Renal pelvis (tissue), 4 donors: ENCODE results near the gene CXCL12. TPM values are rescaled to one million over a fixed set of nuclear protein-coding genes. Genes with fewer than 3 reads are reported as not detected.

Experiments
- DNase-seq: peaks from one replicate; pipeline ENCODE4 v3.0.0-alpha.2; 2013
- polyA plus RNA-seq, 3 donors: library from polyadenylated mRNA; unstranded; fragments of 120-200 nt; gene quantifications; one replicate each; pipeline ENCODE4 v1.2.1, GENCODE V29; 2013; ENCODE audit not compliant: insufficient read length in 3 of 3

CXCL12 gene
- polyA plus RNA-seq, 3 donors: 284 to 373 (median 364) TPM

DNA sequence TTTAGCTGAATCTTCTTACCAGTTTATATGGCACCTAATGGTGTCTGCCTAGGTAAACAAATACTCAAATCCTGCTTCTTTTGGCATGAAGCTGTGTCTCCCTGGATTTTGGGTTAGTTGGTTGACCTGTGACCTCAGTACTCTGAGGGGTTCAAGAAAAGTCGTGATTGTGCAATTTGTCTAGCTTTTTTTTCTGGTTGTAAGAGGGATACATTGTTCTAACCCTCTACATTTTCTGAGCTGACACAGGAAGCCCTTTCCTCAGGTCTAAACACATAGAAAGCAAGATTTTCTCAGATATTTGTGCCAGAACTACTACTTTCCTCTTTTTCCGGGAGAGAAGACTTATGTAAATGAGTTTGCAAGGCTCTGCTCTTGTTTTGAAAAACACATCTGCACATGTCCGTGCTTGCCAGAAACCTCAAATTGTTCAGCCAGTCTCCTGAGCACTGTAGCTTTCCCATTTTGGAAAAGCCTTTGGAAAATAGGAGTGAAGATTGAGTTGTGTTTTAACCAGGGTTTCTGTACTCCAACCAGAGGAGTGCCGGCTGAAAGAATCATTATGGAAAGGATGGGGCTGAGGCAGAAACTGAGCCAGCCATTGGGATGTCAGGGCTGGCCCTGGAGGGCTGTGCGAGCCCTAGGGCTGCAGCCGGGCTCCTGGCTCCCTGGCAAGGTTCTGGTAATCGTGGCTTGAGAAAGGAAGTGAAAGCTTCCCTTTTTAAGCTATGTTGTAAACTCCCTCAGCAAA lies 31.3 kb upstream of the CXCL12 start:
- DNase-seq: no peak

DNA sequence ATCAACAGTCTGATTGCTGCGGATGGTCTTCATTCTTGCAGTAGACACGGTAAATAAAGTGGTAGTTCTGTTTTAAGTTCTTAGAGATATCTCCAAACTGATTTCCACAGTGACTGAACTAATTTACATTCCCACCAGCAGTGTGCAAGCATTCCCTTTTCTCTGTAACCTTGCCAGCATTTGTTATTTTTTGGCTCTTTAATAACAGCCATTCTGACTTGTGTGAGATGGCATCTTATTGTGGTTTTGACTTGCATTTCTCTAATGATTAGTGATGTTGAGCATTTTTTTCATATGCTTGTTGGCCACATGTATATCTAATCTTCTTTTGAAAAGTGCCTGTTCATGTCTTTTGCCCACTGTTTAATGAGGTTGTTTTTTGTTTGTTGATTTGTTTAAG lies 30.2 kb upstream of the CXCL12 start:
- DNase-seq: no peak

GRCh38 chr10:44413416-44413815 lies 28.5 kb upstream of the CXCL12 start:
- no peak for DNase-seq

DNA sequence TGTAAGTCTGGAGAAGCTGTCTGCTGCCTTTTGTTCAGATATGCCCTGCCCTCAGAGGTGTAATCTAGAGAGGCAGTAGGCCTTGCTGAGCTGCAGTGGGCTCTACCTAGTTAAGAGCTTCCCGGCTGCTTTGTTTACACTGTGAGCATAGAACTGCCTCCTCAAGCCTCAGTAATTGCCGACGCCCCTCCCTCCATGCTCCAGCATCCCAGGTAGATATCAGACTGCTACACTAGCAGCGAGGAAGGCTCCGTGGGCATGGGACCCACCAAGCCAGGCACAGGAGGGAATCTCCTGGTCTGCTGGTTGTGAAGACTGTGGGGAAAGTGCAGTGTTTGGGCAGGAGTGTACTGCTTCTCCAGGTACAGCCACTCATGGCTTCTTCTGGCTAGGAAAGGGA lies 26.4 kb upstream of the CXCL12 start:
- DNase-seq: no peak

- no peak for DNase-seq
Observed at GRCh38 chr10:44404741-44405437, 20.0 kb upstream of the CXCL12 start.

- DNase-seq: no peak
Observed at GRCh38 chr10:44402465-44403195, 17.7 kb upstream of the CXCL12 start.

GRCh38 chr10:44400541-44400940 lies 15.6 kb upstream of the CXCL12 start:
- no peak for DNase-seq

DNA sequence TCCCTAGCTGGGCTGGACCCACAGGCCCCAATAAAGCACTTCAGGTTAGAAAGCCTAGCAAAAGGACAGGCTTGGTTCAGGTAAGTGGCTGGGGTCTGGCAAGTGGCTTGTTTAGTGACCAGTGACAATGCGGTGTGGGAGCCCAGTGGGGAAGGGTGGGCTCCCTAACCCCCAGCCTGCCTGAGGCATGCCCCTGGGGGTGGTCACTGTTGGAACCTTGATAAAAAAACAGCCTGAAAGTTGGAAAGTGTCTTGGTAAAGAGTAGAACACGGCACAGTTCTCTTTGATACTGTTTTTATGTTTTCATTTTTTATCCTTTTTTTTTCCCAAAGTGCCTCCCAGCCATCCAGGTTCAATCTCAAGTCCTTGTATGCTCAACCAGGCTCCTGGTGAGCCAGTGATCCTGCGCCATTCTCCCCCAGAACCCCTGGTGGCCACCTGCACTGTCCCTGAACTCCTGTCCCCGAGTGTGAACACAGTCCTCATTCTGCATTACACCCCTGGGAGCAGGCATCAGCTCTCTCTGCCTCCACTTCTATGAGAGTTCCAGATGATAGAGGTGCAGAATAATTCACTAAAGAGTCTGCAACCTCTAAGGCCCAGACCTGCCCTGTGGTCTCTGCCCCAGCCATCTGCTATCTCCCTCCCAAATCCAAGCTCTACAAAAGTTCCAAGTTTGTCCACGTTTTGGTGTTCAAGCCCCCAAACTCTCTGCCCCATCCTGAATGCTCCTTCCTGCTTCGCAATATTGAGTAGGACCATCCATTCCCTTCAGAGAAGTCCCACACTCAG lies 15.0 kb upstream of the CXCL12 start:
- no peak for DNase-seq

DNA sequence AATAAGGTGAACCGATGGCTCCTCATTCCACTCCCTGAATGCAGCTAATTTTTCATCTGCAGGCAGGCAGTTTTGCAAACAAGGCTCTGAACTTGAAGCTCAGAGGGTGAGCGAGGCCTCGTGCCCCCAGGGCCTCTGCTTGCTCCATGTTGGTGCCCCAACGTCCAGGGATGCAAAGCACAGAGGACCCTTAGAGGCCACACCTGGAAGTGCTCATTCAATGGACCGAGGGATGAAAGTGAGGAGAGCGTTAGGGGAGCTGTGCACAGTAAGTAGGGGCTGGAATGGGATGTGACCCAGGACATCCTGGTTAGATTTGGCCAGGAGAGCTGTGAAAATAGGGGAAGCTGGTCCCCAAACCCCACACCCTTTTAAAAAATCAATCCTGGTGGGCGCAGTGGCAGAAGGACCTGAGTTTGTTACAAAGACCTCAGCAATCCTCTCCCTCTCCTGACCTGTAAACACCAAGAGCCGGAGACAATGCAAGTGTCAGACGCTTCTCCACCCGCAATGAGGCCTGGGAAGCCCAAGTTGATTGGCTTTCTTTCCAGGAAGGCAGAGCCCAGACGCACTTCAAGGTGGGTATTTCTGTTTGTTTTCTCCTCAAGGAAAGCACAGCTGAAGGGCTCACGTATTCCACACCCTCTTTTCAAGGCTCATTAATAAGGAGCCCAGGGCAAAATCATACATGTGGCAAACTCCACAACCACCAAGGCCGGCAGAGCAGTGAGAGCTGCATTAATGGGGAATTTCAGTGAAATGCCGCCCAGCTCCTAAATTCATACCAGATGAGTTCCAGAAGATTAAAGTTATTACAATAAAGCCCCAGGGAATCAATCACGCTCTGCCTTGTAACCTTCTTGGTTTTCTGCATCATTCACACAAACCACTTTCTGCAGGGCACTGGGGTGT lies 14.1 kb upstream of the CXCL12 start:
- DNase-seq: no peak

GRCh38 chr10:44398271-44398670 lies 13.4 kb upstream of the CXCL12 start:
- no peak for DNase-seq

DNA sequence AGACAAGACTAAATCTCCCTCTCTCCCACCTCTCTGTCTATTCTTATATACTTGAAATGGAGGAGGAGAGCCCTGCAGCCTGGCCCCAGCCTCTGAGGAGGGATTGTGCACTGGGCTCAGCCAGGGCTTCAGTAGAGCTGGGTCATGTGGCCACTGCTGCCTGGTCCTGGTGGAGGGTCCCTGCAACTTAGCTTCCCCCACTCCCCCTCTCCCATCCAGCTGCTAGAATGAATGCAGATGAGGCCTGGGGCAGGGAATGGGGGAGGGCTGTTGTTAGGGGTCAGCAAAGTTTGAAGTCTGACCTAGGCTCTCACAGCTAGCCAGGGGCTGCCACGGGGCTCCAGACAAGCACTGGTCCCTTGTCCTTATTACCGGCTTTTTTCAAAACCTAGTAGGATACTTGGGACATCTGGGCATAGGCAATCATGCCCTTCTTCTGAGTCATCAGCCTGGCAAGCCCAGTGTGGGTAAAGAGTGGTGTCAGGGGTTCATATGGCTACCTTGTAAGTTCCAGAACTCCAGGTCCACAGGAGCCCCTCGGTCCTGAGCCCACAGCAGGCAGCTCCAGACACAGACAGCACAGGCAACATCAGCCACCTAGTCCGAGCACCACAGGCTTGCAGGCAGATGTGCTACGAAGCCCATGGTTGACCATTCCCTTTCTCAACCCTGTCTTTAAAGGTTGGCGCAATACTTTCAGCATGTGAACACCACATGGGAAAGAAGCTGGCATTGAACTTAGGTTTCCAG lies 12.8 kb upstream of the CXCL12 start:
- DNase-seq: no peak

DNA sequence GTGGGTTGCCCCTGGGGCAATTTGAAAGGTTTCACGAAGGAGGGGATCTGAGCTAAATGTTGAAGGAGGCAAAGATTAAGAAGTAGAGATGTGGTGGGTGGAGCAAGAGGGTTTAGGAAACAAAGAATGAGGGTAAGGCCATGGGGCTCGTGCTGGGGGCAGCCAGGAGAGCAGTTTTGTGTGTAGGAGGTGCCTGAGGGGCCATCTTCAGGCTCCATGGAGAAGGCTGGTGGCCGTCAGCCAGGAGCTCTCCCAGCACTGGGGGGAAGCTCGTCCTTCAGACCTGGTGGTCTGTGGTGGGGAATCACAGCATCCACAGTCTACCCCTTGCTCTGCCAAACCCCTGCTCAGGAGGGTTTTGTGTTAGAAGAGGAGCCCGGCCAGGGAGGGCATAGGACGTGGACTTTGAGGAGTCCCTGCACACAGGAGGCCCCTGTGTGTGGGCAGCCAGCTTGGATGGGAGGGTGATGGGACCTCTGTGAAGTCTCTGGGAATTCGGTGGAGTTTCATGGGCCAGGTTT lies 11.8 kb upstream of the CXCL12 start:
- DNase-seq: no peak

- DNase-seq: no peak
Observed at GRCh38 chr10:44395902-44396670, 11.2 kb upstream of the CXCL12 start.

- DNase-seq: no peak
Observed at GRCh38 chr10:44395396-44395795, 10.5 kb upstream of the CXCL12 start.

DNA sequence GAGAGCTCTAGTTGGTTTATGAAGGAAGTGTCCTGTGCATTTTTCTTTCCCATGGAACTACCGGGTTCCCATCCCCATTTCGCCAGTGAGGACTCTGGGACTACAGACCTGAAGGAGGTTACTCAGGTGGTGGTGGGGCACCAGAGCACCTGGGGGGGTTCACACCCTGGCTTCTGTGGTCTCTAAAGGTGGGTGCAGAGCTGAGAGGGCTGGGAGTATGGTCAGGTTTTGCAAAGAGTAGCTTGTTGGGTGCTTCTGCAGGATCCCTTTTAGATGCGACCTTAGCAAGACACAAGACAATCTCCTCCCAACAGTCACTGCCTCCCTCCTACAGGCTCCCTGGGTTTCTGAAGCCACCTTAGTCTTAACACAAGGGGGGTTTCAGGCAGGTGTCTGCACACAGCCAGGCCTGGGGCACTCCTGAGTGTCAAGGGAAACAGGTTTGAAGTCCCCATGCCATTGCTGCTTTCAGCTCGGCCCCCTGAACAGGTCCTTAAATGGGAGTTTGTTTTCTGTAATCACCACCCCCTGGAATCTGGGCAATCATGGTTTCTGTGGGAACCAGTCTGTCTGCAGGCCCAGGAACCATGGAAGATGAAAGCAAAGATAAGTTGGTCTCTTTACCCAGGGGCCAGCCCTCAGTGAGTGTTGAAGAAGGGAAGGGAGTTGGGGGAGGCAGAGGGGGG lies 9.9 kb upstream of the CXCL12 start:
- DNase-seq: no peak

GRCh38 chr10:44393834-44394547 lies 9.1 kb upstream of the CXCL12 start:
- no peak for DNase-seq

DNA sequence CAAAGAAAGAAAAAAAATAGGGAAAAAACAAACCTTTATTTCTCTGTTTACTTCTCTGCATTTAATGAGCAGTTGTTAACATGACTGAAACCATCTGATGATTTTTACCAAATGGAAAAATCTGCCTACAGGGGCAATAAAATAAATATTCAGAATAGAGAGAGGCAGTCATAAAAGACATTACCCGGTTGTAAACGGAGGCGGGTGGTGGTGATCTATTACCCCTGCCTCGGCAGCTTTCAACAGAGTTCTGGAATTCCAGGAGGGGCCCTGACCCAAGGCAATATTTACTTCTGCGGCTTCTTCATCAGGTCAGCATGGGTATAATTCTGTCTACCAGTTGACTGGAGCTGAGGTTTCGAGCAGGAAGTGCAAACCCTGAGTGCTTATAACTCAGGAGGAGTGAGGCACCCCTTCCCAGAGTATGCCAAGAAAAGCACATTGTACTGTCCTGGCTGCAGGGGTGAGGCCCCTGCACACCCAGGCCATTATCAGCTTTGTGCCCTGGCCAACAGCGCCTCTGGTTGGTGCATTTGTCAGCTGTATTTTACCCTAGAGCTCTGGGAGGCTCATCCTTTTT lies 8.2 kb upstream of the CXCL12 start:
- DNase-seq: peak; percentile 85
